B cell (primary cell): Measurements from ENCODE around the gene TMED5. TPM values are rescaled to one million over a fixed set of nuclear protein-coding genes. Genes with fewer than 3 reads are reported as not detected.
"Not testable (repeated sequence)": the region's sequence is repeated elsewhere in the genome, so short reads cannot be mapped to it uniquely, and the experiment has no call there.

Source experiments
- ATAC-seq: fragments of 200-7000 bp; cut with Tn5 transposase; one replicate; pipeline ENCODE4 v1.10.0; 2021; ENCODE audit warnings: low read depth, mild to moderate bottlenecking, moderate number of reproducible peaks, moderate library complexity
- CTCF ChIA-PET: fragments of 350-600 bp; sonication (Branson Sonifier 250); formaldehyde crosslinking; loops from one replicate; lab custom pipeline; 2021; ENCODE audit warnings: antibody characterized with exemption, inconsistent platforms; lab: Charles Lee
- POLR2A ChIA-PET: fragments of 350-600 bp; sonication (Branson Sonifier 250); formaldehyde crosslinking; loops from one replicate; lab custom pipeline; 2021; ENCODE audit warnings: antibody characterized with exemption; lab: Charles Lee
- DNase-seq: peaks from one replicate; pipeline ENCODE4 v3.0.0; 2013
- H2AFZ ChIP-seq: 2 replicates; pipeline ENCODE4 v1.6.1; 2012; ENCODE audit warnings: mild to moderate bottlenecking, low read depth, low read length; ENCODE audit not compliant: insufficient read depth, poor library complexity, severe bottlenecking
- H3K27ac ChIP-seq, 2 donors: 1 replicate in 1 of 2; 2 replicates in 1 of 2; pipeline ENCODE4 v1.5.1; 2012 to 2013; ENCODE audit warnings: low read length in 2 of 2, mild to moderate bottlenecking in 2 of 2, moderate library complexity in 1 of 2
- H3K27me3 ChIP-seq, 4 experiments: fragments of 200-600 bp in 1 of 4; sonication (generic) in 1 of 4; replicated peaks in 1 of 4; 1 replicate in 2 of 4; 2 replicates in 2 of 4; pipeline versions ENCODE4 v1.6.1 to v1.7.0; 2013 to 2016; ENCODE audit warnings: low read length in 3 of 4, mild to moderate bottlenecking in 2 of 4, mixed read lengths in 1 of 4, moderate library complexity in 1 of 4; ENCODE audit not compliant: insufficient read depth in 4 of 4, control insufficient read depth in 3 of 4; ENCODE audit errors: control extremely low read depth in 1 of 4
- H3K36me3 ChIP-seq, 2 experiments: replicated peaks in 1 of 2; 1 replicate in 1 of 2; 2 replicates in 1 of 2; pipeline versions ENCODE4 v1.6.1 to v1.7.1; 2013; ENCODE audit warnings: low read length in 1 of 2; ENCODE audit not compliant: insufficient read depth in 2 of 2, control insufficient read depth in 1 of 2; ENCODE audit errors: control extremely low read depth in 1 of 2, extremely low read depth in 1 of 2
- H3K4me1 ChIP-seq, 2 donors: fragments of 200-600 bp in 1 of 2; sonication (generic) in 1 of 2; 1 replicate in 1 of 2; 2 replicates in 1 of 2; pipeline versions ENCODE4 v1.5.1 to v1.6.1; 2013 to 2017; ENCODE audit warnings: low read length in 2 of 2; ENCODE audit not compliant: control insufficient read depth in 2 of 2, insufficient read depth in 2 of 2
- H3K4me2 ChIP-seq: replicated peaks from 2 replicates; pipeline ENCODE3; 2012; ENCODE audit warnings: mild to moderate bottlenecking, low read depth, low read length; ENCODE audit not compliant: poor library complexity, severe bottlenecking
- H3K4me3 ChIP-seq, 5 experiments: fragments of 200-600 bp in 1 of 5; sonication (generic) in 1 of 5; 1 replicate in 3 of 5; 2 replicates in 2 of 5; pipeline versions ENCODE4 v1.5.1 to v1.7.0; 2011 to 2016; ENCODE audit warnings: low read length in 4 of 5, mild to moderate bottlenecking in 4 of 5, low read depth in 2 of 5, control low read depth in 1 of 5, moderate library complexity in 1 of 5; ENCODE audit not compliant: insufficient read depth in 1 of 5; ENCODE audit errors: control extremely low read depth in 1 of 5, extremely low read depth in 1 of 5
- H3K79me2 ChIP-seq: fragments of 200-600 bp; sonication (generic); one replicate; pipeline ENCODE4 v1.6.0; 2016; ENCODE audit warnings: low read length; ENCODE audit not compliant: control insufficient read depth, insufficient read depth
- H3K9ac ChIP-seq: fragments of 200-600 bp; sonication (generic); 2 replicates; pipeline ENCODE4 v1.6.1; 2017; ENCODE audit warnings: mild to moderate bottlenecking, low read length, moderate library complexity
- H3K9me3 ChIP-seq, 3 donors: one replicate each; pipeline versions ENCODE4 v1.6.1 to v1.7.1; 2013; ENCODE audit warnings: low read length in 2 of 3; ENCODE audit not compliant: control insufficient read depth in 2 of 3, insufficient read depth in 1 of 3; ENCODE audit errors: control extremely low read depth in 1 of 3
- H4K20me1 ChIP-seq: 2 replicates; pipeline ENCODE4 v1.6.0; 2012; ENCODE audit warnings: mild to moderate bottlenecking, low read length; ENCODE audit not compliant: insufficient read depth, control insufficient read depth, poor library complexity, severe bottlenecking
- H3K27ac Mint-ChIP-seq: one replicate; pipeline ENCODE4 v1.8.0; 2021; ENCODE audit warnings: mixed read lengths
- H3K27me3 Mint-ChIP-seq: one replicate; pipeline ENCODE4 v1.8.0; 2021; ENCODE audit warnings: mixed read lengths
- H3K4me1 Mint-ChIP-seq: one replicate; pipeline ENCODE4 v1.8.0; 2021; ENCODE audit warnings: mixed read lengths
- H3K4me3 Mint-ChIP-seq: one replicate; pipeline ENCODE4 v1.8.0; 2021; ENCODE audit warnings: mixed read lengths
- H3K9me3 Mint-ChIP-seq: one replicate; pipeline ENCODE4 v1.8.0; 2022; ENCODE audit warnings: mixed read lengths; ENCODE audit not compliant: insufficient read depth
- CTCF ChIP-seq: fragments of 200-600 bp; IDR thresholded peaks from one replicate; pipeline ENCODE4 v1.8.0; 2022; ENCODE audit warnings: antibody characterized with exemption, mild to moderate bottlenecking
- EZH2 ChIP-seq: IDR thresholded peaks from 2 replicates; pipeline ENCODE4 v1.6.1; 2012; ENCODE audit warnings: borderline replicate concordance, low read depth, mild to moderate bottlenecking, moderate library complexity, low read length; ENCODE audit not compliant: insufficient read depth, poor library complexity, severe bottlenecking
- WGBS: methylation state at CpG from one replicate; pipeline ENCODE4 v1.1.5; 2013; ENCODE audit warnings: missing lambda C conversion rate; ENCODE audit not compliant: insufficient coverage; 5-methylcytosine and 5-hydroxymethylcytosine counted together
- intact Hi-C: fragments of 100-400 bp; cut with micrococcal nuclease; formaldehyde crosslinking; loops from one replicate; pipeline ENCODE4 v1.10.0; 2022
- polyA plus RNA-seq: library from polyadenylated mRNA; depleted of rRNA; stranded (reverse); fragments of >200 nt; gene quantifications from 2 replicates; pipeline ENCODE4 v1.2.3, GENCODE V29; 2012
- total RNA-seq, 2 donors: library from RNA; stranded (reverse); fragments of 120-200 nt in 1 of 2; gene quantifications; 1 replicate in 1 of 2; 2 replicates in 1 of 2; pipeline versions ENCODE4 v1.2.3 to v1.2.4, GENCODE V29; 2013 to 2022

The TMED5 gene
- total and polyA plus RNA-seq, 2 donors (not counting 1 experiment from before 2014, with no cell fraction given), result 23.7 to 46.1 TPM

- no peak overlapping the region for H2AFZ ChIP-seq
- H3K4me3 ChIP-seq, result no peak overlapping the region
- ATAC-seq (no peak), DNase-seq (no peak)
- Mint-ChIP-seq H3K9me3 (peaks cover 8% of the 10 kb centered on the region), H3K4me1 (peaks cover 35% of the 10 kb centered on the region), H3K4me3 (no peak overlapping the region), H3K27me3 (no peaks in the 10 kb centered on the region), H3K27ac (no peak overlapping the region)
- peaks cover 0 to 4% (median 2%) of the 10 kb centered on the region in 3 donors for H3K9me3 ChIP-seq
- H3K27me3 ChIP-seq, result no peaks in the 10 kb centered on the region
- H3K79me2 ChIP-seq, result peaks cover 79% of the 10 kb centered on the region
- no peak for TF ChIP-seq CTCF
- TF ChIP-seq EZH2, result no peak
- WGBS, result 100% methylated on average over 1 of the region's 2 CpGs
- H3K9ac ChIP-seq, result no peak overlapping the region
- ChIA-PET POLR2A (no interaction called here), CTCF (no interaction called here)
- peaks cover 60% of the 10 kb centered on the region for H4K20me1 ChIP-seq
- peak overlapping the region in 1 of 2 donors; percentile 52 for H3K27ac ChIP-seq
- intact Hi-C loops, result no loop called here
- H3K4me1 ChIP-seq, result peaks cover 0 to 3% of the 10 kb centered on the region in 2 donors
- no peak overlapping the region for H3K4me2 ChIP-seq
- peaks cover 3 to 7% of the 10 kb centered on the region in 2 experiments for H3K36me3 ChIP-seq
These were observed 15.4 kb downstream of the TMED5 start for GRCh38 chr1:93164816-93165215.

GRCh38 chr1:93163314-93163713, 16.9 kb downstream of the TMED5 start:
- H3K27me3 Mint-ChIP-seq, H3K4me3 Mint-ChIP-seq, H3K4me1 ChIP-seq, H3K9me3 Mint-ChIP-seq, H3K4me3 ChIP-seq, H2AFZ ChIP-seq, H3K9ac ChIP-seq, H3K27ac Mint-ChIP-seq, H3K27ac ChIP-seq, H3K27me3 ChIP-seq, ATAC-seq, H3K9me3 ChIP-seq, DNase-seq, H3K4me2 ChIP-seq, intact Hi-C loops, CTCF ChIA-PET: not testable (repeated sequence)
- peaks cover 66% of the 10 kb centered on the region for H3K79me2 ChIP-seq
- H3K36me3 ChIP-seq, result peaks cover 8 to 20% of the 10 kb centered on the region in 2 experiments
- peaks cover 26% of the 10 kb centered on the region for H3K4me1 Mint-ChIP-seq
- 100% methylated on average over 4 of the region's 8 CpGs for whole genome bisulfite sequencing
- peaks cover 53% of the 10 kb centered on the region for H4K20me1 ChIP-seq
- POLR2A ChIA-PET, result interaction anchor here (0.6 kb wide), 1 partner anchor 8 kb away, joined by 4 read pairs; no protein-coding TSS in a partner anchor
